Body of pancreas (tissue), 4 donors: Measurements from ENCODE around the gene PIAS2. TPM values are rescaled to one million over a fixed set of nuclear protein-coding genes. Genes with fewer than 3 reads are reported as not detected.

Source experiments
- ATAC-seq: fragments of 150-250 bp; one replicate; pipeline ENCODE4 v1.9.1; 2016
- DNase-seq, 4 donors: peaks; one replicate each; pipeline ENCODE4 v3.0.0-alpha.2; 2019
- H3K27ac ChIP-seq, 4 donors: fragments of 200-600 bp; sonication (generic); 1 replicate in 3 of 4; 2 replicates in 1 of 4; pipeline versions ENCODE4 v1.5.1 to v1.6.1; 2016 to 2019; ENCODE audit warnings: mild to moderate bottlenecking in 1 of 4, mixed read lengths in 1 of 4, moderate library complexity in 1 of 4
- H3K27me3 ChIP-seq, 2 donors: fragments of 200-600 bp; sonication (generic); one replicate each; pipeline ENCODE4 v1.6.0; 2016; ENCODE audit warnings: mild to moderate bottlenecking in 1 of 2
- H3K36me3 ChIP-seq, 2 donors: fragments of 200-600 bp; sonication (generic); replicated peaks in 1 of 2; 2 replicates each; pipeline ENCODE4 v1.5.1; 2016; ENCODE audit warnings: low read depth in 2 of 2; ENCODE audit not compliant: insufficient read depth in 1 of 2
- H3K4me1 ChIP-seq: fragments of 200-600 bp; sonication (generic); one replicate; pipeline ENCODE4 v1.6.0; 2016
- H3K4me3 ChIP-seq, 2 donors: fragments of 200-600 bp; sonication (generic); 1 replicate in 1 of 2; 2 replicates in 1 of 2; pipeline ENCODE4 v1.5.1; 2016 to 2019
- H3K9me3 ChIP-seq, 3 donors: fragments of 200-600 bp; sonication (generic); 1 replicate in 2 of 3; 2 replicates in 1 of 3; pipeline ENCODE4 v1.5.1; 2016
- CTCF ChIP-seq, 7 experiments: fragments of 450-650 bp in 4 of 7; fragments of 200-600 bp in 3 of 7; sonication (generic) in 3 of 7; IDR thresholded peaks; one replicate each; pipeline ENCODE4 v1.5.1; 2016 to 2019; ENCODE audit warnings: antibody characterized with exemption in 7 of 7
- POLR2A ChIP-seq, 3 donors: fragments of 450-650 bp; IDR thresholded peaks; one replicate each; pipeline ENCODE4 v1.6.1; 2016; ENCODE audit warnings: antibody characterized with exemption in 3 of 3, mild to moderate bottlenecking in 2 of 3
- WGBS, 2 donors: methylation state at CpG; one replicate each; pipeline ENCODE4 v1.1.5; 2017; 5-methylcytosine and 5-hydroxymethylcytosine counted together
- intact Hi-C: fragments of 100-400 bp; cut with DNase I; formaldehyde crosslinking; loops from one replicate; pipeline ENCODE4 v1.15.1; 2023
- total RNA-seq, 2 donors: library from RNA; depleted of rRNA; stranded (reverse); fragments of >200 nt; gene quantifications; one replicate each; pipeline ENCODE4 v1.1.0, GENCODE V29; 2016

PIAS2 gene
- total RNA-seq, 2 donors from 2014 or later = 12.5 to 15.6 TPM

- 53 to 76% methylated on average over 3 of the region's 3 CpGs for WGBS, 2 donors
- TF ChIP-seq POLR2A (IDR thresholded peaks at IDR 0.05) (no peak), CTCF (IDR thresholded peaks at IDR 0.05) (no peak)
- intact Hi-C loops = no loop called here
- H3K27ac ChIP-seq = no peak overlapping the region
- H3K27me3 ChIP-seq = peaks cover 0 to 7% of the 10 kb centered on the region in 2 donors
- no peak for DNase-seq
- no peaks in the 10 kb centered on the region for H3K36me3 ChIP-seq
- H3K4me3 ChIP-seq = no peak overlapping the region
- no peaks in the 10 kb centered on the region for H3K9me3 ChIP-seq
- ATAC-seq = no peak
- peaks cover 23% of the 10 kb centered on the region for H3K4me1 ChIP-seq
These were observed 163.1 kb downstream of the PIAS2 start for GRCh38 chr18:46754188-46754587.

Other genes starting within 250 kb of the PIAS2 start
- gene ST8SIA5, start 160.5 kb downstream of the PIAS2 start, total RNA-seq = 1 to 10 TPM in 1 of 2 donors, under 1 TPM in 1; under 0.01 to 1.6 TPM
- 10 to 100 TPM in 1 of 2 donors, 1 to 10 TPM in 1; 1.8 to 12.2 TPM for gene KATNAL2, start 95 bp upstream of the PIAS2 start, total RNA-seq
- gene ELOA2, start 118.1 kb upstream of the PIAS2 start, total RNA-seq = not detected
- 10 to 100 TPM; 22.8 to 24.1 TPM for gene HDHD2, start 233.0 kb upstream of the PIAS2 start, total RNA-seq